GM12801 (cell line): Measurements from ENCODE around the gene CCDC85B.

Experiments used
- TF ChIP-seq, protein P1 (sequence below): IDR thresholded peaks from one replicate; pipeline ENCODE4 v1.5.1; 2011; ENCODE audit warnings: control low read depth; ENCODE audit not compliant: insufficient read length; ENCODE audit errors: extremely low read depth

Gene CCDC85B

DNA sequence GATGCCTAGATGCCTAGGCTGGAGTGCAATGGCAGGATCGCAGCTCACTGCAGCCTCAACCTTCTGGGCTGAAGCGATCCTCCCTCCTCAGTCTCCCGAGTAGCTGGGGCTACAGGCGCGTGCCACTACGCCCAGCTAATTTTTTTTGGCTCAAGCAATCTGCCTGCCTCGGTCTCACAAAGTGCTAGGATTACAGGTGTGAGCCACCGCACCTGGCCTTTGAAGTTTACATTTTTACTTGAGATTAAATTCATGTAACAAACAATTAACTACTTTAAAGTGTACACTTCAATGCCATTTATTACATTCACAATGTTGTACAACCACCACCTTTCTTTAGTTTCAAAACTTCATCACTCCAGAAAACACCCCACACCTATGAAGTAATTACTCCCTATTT is 13.2 kb downstream of the CCDC85B start:
- TF ChIP-seq, protein P1, sequence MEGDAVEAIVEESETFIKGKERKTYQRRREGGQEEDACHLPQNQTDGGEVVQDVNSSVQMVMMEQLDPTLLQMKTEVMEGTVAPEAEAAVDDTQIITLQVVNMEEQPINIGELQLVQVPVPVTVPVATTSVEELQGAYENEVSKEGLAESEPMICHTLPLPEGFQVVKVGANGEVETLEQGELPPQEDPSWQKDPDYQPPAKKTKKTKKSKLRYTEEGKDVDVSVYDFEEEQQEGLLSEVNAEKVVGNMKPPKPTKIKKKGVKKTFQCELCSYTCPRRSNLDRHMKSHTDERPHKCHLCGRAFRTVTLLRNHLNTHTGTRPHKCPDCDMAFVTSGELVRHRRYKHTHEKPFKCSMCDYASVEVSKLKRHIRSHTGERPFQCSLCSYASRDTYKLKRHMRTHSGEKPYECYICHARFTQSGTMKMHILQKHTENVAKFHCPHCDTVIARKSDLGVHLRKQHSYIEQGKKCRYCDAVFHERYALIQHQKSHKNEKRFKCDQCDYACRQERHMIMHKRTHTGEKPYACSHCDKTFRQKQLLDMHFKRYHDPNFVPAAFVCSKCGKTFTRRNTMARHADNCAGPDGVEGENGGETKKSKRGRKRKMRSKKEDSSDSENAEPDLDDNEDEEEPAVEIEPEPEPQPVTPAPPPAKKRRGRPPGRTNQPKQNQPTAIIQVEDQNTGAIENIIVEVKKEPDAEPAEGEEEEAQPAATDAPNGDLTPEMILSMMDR = no peak

DNA sequence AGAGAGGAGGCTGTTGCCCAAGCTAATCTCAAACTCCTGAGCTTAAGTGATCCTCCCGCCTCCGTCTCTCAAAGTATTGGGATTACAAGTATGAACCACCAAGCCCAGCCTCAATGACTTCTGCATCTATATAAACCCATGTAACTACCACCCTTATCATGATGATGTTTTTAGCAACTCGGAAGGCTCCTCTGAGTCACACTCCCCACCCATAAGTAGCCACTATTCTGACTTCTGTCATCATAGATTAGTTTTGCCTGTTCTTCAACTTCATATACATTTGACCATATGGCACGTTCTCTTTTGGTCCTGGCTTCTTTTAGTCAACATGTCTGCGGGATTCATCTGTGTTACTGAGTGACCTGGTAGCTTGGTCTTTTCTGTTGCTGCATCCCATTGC is 16.1 kb downstream of the CCDC85B start:
- TF ChIP-seq, protein P1 = no peak

DNA sequence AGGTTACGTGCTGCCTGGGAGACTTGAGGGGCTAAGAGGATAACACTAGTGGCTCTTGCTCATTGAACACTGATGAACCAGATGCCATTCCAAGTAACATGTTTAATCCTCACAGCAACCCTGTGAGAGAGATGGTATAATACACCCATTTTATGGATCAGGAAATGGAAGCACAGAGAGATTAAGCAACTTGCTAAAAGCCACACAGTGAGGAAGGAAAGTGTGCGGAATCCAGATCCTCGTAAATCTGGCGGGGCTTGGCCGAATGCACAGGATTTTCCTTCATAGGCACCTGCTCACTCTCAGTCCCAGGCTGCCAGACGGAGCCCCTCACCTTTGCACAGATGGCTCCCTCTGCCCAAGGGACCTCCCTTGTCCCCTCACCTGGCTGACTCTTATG is 17.4 kb downstream of the CCDC85B start:
- TF ChIP-seq, protein P1 = no peak

DNA sequence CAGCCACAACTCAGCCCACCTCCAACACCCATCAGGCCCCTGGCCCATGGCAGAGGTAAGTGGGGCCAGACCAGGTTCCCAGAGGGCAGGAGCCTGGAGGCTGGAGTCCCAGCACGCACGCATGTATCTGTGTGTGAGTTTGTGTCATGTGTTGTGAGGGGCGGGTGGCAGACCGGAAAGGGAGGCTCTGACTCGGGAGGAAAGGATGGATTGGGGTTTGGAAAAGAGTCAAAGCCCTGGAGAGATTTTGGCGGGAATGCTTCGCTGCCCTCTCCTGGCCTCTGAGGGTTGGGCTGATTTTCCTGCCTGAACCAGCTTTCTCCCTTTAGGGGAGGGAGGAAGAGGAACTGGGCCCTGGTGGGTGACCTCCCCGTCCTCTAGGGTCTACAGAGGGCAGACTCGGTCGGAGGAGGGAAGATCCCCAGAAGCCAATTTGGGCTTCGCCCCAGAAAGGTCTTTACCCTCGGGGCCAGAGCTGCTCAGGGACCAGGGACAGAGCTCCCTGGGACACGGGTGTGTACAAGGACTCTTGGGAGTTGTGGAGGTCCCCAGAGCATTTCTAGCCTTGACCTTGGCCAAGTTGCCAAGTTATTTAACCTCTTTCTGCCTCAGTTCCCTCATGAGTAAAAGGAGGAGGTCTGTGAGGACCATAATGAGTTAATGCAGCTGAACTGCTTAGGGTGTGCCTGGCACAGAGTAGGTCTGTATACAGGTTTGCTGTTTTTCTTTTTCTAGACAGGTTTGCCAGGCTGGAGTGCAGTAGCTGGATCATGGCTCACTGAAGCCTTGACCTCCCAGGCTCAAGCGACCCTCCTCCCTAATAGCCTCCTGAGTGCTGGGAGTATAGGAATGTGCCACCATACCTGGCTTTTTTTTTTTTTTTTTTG is 21.5 kb downstream of the CCDC85B start:
- TF ChIP-seq, protein P1 = no peak

DNA sequence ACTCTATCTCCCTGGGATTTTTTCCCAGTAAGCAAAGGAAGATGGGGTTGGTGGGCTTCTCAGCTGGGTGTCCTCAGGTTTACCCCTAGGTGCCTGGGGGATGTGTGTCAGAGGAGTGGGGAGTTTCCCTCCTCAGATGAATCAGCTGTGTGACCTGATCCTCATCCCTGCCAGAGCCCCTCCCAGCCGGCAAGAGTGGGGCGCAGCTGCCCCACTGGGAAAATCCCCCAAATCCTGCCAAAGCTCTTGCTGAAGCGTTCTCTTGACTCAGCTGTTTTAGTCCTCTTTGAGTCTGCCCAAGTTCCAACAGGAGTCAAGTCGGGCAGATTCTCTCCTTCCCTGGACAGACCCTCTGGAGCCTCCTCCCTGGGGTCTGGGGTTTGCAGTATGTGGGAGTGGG is 22.4 kb downstream of the CCDC85B start:
- TF ChIP-seq, protein P1 = no peak

DNA sequence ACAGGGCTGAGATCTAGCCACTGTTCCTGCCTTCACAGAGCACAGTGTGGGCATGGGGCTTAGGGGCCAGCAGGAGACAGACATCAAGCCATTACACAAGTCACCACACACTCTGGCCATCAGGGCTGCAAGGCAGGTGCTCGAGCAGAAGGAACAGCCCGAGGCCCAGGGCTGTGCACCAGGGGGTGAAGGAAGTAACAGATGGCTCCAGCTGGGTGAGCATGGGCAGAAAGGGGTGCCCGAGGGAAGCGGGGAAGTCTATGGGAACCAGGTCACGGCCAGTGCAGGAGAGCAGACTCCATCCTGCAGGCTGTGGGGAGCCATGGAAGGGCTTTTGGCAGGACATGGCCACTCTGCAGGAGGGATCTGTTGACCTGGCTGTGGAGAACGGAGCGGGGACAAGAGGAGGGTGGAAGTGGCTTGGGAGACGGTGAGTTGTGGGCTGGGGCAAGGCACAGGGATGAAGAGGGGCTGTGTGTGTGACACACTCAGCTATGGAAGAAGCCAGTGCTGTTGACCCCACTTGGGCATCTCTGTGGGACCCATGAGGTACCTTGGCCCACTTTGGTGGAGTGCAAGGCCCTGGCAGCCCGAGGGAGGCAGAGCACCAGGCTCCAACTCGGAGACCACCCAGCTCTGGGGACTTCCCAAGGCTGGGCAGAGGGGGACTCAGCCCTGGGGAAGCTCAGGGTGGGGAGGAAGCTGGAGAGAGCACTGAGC is 24.8 kb downstream of the CCDC85B start:
- TF ChIP-seq, protein P1 = no peak

DNA sequence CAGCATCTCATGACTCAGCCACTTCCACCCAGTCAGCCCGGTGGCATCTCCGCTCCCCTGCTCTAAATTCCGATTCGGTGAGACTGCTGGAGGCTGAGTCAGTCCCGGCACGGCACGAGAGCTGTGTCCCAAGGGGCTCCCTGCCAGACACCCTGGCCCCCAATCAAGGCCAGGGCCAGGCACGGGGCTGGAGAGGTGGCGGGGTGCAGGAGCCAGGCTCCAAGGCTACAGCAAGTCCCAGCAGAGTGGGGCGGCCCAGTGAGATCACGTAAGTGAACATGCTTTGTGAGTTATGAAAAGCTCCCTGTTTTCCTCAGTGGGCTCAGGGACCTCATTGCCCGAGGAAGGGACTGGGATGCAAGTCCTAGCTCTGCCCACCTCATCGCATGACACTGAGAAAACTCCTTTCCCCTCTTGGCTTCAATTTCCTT is 25.4 kb downstream of the CCDC85B start:
- TF ChIP-seq, protein P1 = no peak
